SK-N-MC (cell line): Measurements from ENCODE around the gene VGLL2.

ENCODE experiments used
- EZH2 ChIP-seq: fragments of 200-600 bp; sonication (generic); IDR thresholded peaks from one replicate; pipeline ENCODE4 v1.6.1; 2017; ENCODE audit warnings: antibody characterized with exemption
- FOXP2 ChIP-seq: optimal IDR thresholded peaks from 2 replicates; pipeline ENCODE3; 2011; ENCODE audit warnings: mild to moderate bottlenecking, moderate library complexity; ENCODE audit not compliant: insufficient read depth; ENCODE audit errors: extremely low read length, control extremely low read depth
- POLR2AphosphoS5 ChIP-seq: IDR thresholded peaks from 2 replicates; pipeline ENCODE4 v1.6.1; 2012; ENCODE audit warnings: mild to moderate bottlenecking, low read depth, low read length, borderline replicate concordance

- TF ChIP-seq POLR2AphosphoS5: no peak
- TF ChIP-seq EZH2: peak; percentile 27
- TF ChIP-seq FOXP2: no peak
Observed at GRCh38 chr6:117267054-117267347, 1.6 kb downstream of the VGLL2 start.
